Thyroid gland (tissue), 4 donors: ENCODE data around the gene LFNG. TPM values are rescaled to one million over a fixed set of nuclear protein-coding genes. Genes with fewer than 3 reads are reported as not detected.

Experiments
- DNase-seq, 2 donors: peaks; one replicate each; pipeline ENCODE4 v3.0.0-alpha.2; 2019
- H3K27ac ChIP-seq, 3 donors: fragments of 200-600 bp; sonication (generic); 1 replicate in 2 of 3; 2 replicates in 1 of 3; pipeline ENCODE4 v1.5.1; 2016 to 2019; ENCODE audit warnings: mild to moderate bottlenecking in 1 of 3, moderate library complexity in 1 of 3
- H3K27me3 ChIP-seq: fragments of 200-600 bp; sonication (generic); one replicate; pipeline ENCODE4 v1.5.1; 2019
- H3K36me3 ChIP-seq, 2 donors: fragments of 200-600 bp; sonication (generic); one replicate each; pipeline ENCODE4 v1.5.1; 2016 to 2019
- H3K4me1 ChIP-seq, 2 donors: fragments of 200-600 bp; sonication (generic); one replicate each; pipeline ENCODE4 v1.5.1; 2017 to 2019
- H3K4me3 ChIP-seq, 3 donors: fragments of 200-600 bp; sonication (generic); replicated peaks in 1 of 3; 1 replicate in 2 of 3; 2 replicates in 1 of 3; pipeline ENCODE4 v1.5.1; 2016; ENCODE audit warnings: mild to moderate bottlenecking in 1 of 3
- H3K9me3 ChIP-seq: fragments of 200-600 bp; sonication (generic); one replicate; pipeline ENCODE4 v1.5.1; 2017
- POLR2A ChIP-seq, 2 donors: fragments of 450-650 bp; IDR thresholded peaks; one replicate each; pipeline ENCODE4 v1.6.1; 2017; ENCODE audit warnings: antibody characterized with exemption in 2 of 2, mild to moderate bottlenecking in 2 of 2, moderate library complexity in 1 of 2
- WGBS, 2 donors: methylation state at CpG; one replicate each; pipeline ENCODE4 v1.1.5; 2017; 5-methylcytosine and 5-hydroxymethylcytosine counted together
- intact Hi-C: fragments of 100-400 bp; cut with DNase I; formaldehyde crosslinking; loops from one replicate; pipeline ENCODE4 v1.15.1; 2023
- total RNA-seq, 4 donors: library from RNA; depleted of rRNA; stranded (reverse); fragments of >200 nt; gene quantifications; one replicate each; pipeline ENCODE4 v1.2.3, GENCODE V29; 2016
- TF ChIP-seq, protein P1 (sequence below), 6 experiments: fragments of 200-600 bp in 3 of 6; fragments of 450-650 bp in 3 of 6; sonication (generic) in 3 of 6; IDR thresholded peaks; one replicate each; pipeline ENCODE4 v1.5.1; 2016 to 2019; ENCODE audit warnings: antibody characterized with exemption in 6 of 6, mild to moderate bottlenecking in 2 of 6, inconsistent platforms in 1 of 6, moderate library complexity in 1 of 6

LFNG gene
- total RNA-seq, 4 donors from 2014 or later: 3.8 to 6.1 (median 4.8) TPM

DNA sequence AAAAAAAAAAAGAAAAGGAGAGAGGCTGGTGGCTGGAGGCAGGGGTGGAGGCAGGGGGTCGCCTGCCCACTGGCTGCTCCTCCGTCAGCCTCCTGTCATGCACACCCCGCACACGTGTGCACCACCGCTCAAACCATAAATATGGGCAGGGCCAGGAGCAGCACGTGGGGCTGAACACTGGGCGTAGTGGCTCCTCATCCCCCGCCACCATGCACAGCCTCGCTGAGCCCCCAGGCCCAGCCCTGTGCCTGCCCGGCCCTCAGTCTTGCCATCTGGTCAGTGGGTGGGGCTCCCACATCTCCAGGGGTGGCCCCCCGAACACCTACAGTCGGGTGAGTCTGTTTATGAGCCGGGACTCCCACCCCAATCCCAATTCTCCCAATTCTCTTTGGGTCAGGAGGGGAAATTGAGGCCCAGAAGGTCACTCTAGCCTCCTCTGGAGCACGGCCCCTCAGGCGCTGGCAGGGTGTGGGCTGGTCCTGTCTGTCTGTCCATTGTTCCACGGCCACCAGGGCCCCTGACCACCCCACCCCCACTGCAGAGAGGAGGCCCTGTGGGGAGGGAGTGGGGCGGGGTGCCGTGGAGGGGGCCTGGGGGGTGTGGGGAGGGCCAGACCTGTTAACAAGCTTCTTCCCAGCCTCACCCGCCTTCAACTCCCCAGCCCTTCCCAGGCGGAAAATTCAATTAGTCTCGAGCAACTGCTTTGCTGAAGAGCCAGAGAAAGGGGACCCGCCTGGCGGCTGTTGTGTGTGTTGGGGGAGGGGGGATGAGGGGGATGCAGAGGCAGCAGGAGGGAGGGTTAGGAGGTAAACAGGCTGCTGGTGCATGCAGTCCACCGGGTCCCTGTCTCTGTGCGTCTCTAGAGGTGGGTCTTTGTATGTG, 23.9 kb upstream of the LFNG start:
- Histone ChIP-seq H3K36me3 (no peaks in the 10 kb centered on the region), H3K4me3 (no peak overlapping the region), H3K27ac (no peak overlapping the region), H3K9me3 (no peaks in the 10 kb centered on the region), H3K27me3 (no peaks in the 10 kb centered on the region), H3K4me1 (peaks cover 0 to 16% of the 10 kb centered on the region in 2 donors)
- TF ChIP-seq, protein P1, sequence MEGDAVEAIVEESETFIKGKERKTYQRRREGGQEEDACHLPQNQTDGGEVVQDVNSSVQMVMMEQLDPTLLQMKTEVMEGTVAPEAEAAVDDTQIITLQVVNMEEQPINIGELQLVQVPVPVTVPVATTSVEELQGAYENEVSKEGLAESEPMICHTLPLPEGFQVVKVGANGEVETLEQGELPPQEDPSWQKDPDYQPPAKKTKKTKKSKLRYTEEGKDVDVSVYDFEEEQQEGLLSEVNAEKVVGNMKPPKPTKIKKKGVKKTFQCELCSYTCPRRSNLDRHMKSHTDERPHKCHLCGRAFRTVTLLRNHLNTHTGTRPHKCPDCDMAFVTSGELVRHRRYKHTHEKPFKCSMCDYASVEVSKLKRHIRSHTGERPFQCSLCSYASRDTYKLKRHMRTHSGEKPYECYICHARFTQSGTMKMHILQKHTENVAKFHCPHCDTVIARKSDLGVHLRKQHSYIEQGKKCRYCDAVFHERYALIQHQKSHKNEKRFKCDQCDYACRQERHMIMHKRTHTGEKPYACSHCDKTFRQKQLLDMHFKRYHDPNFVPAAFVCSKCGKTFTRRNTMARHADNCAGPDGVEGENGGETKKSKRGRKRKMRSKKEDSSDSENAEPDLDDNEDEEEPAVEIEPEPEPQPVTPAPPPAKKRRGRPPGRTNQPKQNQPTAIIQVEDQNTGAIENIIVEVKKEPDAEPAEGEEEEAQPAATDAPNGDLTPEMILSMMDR (IDR thresholded peaks at IDR 0.05): no peak
- no peak for TF ChIP-seq POLR2A (IDR thresholded peaks at IDR 0.05)
- intact Hi-C loops: no loop called here
- WGBS, 2 donors: 74 to 81% methylated on average over 20 to 23 of the region's 25 CpGs
- no peak for DNase-seq

DNA sequence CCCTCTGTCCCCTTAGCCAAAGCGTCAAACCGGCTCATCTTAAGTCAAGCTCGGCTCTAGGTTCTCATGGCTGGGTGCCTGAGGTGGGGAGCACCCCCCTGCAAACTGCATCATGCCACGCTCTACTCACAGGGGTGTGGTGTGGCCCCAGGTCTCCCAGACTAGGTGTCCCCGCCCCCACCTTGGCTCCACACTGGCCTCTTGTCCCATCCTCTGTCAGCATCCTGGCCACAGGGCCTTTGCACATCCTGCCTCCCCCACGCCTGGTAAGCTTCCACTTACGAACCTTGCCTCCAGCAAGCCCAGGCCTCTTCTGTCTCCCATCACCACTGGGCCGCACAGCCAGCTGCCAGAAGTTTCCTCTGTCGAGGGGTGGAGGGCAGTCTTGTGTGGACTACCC, 23.2 kb upstream of the LFNG start:
- 84 to 87% methylated on average over 7 to 9 of the region's 9 CpGs for WGBS, 2 donors
- intact Hi-C loops: no loop called here
- H3K4me1 ChIP-seq: peaks cover 0 to 16% of the 10 kb centered on the region in 2 donors
- no peak overlapping the region for H3K27ac ChIP-seq
- no peak overlapping the region for H3K4me3 ChIP-seq
- H3K27me3 ChIP-seq: no peaks in the 10 kb centered on the region
- no peaks in the 10 kb centered on the region for H3K36me3 ChIP-seq
- H3K9me3 ChIP-seq: no peaks in the 10 kb centered on the region
- no peak for DNase-seq
- no peak for TF ChIP-seq POLR2A (IDR thresholded peaks at IDR 0.05)
- TF ChIP-seq, protein P1 (IDR thresholded peaks at IDR 0.05): no peak

DNA sequence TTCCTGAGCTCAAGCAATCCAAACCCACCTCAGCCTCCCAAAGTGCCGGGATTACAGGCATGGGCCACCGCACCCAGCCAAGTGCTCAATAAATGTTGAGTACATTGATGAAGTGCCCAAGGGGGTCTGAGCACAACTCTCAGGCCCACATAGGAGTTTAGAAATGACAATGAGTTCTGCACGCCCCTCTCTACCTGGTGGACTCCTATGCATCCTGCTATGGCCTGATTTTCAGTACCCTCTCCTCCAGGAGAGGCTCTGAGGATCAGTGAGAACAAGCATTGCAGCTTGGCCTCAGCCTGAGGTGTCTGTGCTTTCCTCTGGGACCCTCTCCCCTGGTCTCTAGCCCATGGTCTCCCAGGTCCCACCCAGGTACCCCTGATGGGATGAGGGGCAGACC, 22.5 kb upstream of the LFNG start:
- intact Hi-C loops: no loop called here
- no peaks in the 10 kb centered on the region for H3K27me3 ChIP-seq
- no peaks in the 10 kb centered on the region for H3K36me3 ChIP-seq
- H3K4me3 ChIP-seq: no peak overlapping the region
- no peak for DNase-seq
- H3K4me1 ChIP-seq: peaks cover 0 to 16% of the 10 kb centered on the region in 2 donors
- WGBS, 2 donors: 82 to 83% methylated on average over 3 of the region's 3 CpGs
- no peak overlapping the region for H3K27ac ChIP-seq
- no peak for TF ChIP-seq POLR2A (IDR thresholded peaks at IDR 0.05)
- TF ChIP-seq, protein P1 (IDR thresholded peaks at IDR 0.05): no peak
- H3K9me3 ChIP-seq: no peaks in the 10 kb centered on the region

DNA sequence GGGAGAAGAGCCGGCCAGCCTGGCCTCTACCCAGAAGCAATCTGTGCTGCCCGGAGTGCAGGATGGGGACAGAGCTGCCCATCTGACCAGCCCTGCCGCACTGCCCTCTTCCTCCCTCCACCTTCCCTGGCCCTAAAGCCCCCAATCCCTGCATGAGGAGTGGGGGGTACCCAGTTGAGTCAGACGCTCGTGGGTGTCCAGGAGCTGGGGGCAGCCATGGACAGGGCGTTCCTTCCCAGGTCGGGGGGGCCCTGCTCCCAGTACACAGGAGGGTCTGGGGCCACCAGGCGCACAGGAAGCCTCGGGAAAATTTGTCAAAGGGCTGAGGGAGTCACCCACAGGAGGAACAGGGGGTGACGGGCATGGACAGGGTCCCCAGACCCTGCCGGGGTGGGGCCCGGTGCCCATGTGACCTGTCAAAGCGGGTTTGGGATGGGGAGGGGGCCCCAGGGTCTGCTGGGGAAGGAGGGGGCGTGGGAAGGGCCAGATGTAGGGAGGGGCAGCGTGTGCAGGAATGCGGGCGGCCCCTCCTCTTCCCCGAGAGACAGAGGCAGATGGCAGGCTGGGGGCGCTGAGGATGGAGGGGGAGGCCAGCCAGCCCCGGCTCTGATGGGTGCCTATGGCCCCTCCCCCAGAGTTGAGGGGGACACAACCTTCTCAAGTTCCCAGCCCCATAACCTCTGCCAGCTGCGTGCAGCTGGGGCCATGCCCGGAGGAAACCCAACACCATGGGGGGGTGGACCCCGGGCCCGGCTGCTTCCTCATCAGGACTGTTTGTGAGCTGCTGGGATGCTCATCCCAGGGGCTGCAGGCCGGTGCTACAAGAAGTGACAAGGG, 21.9 kb upstream of the LFNG start:
- no peak overlapping the region for H3K27ac ChIP-seq
- no peak for DNase-seq
- peaks cover 0 to 16% of the 10 kb centered on the region in 2 donors for H3K4me1 ChIP-seq
- intact Hi-C loops: no loop called here
- 64 to 70% methylated on average over 8 to 18 of the region's 25 CpGs for WGBS, 2 donors
- H3K4me3 ChIP-seq: no peak overlapping the region
- no peaks in the 10 kb centered on the region for H3K36me3 ChIP-seq
- no peaks in the 10 kb centered on the region for H3K27me3 ChIP-seq
- TF ChIP-seq, protein P1 (IDR thresholded peaks at IDR 0.05): no peak
- no peak for TF ChIP-seq POLR2A (IDR thresholded peaks at IDR 0.05)
- no peaks in the 10 kb centered on the region for H3K9me3 ChIP-seq
